D721Med (cell line): ENCODE measurements around the gene INSRR.

ENCODE experiments used
- DNase-seq: peaks from one replicate; pipeline ENCODE4 v3.0.0; 2011; ENCODE audit warnings: low spot score; ENCODE audit not compliant: insufficient read length
- FAIRE-seq: peaks from 2 replicates; lab custom pipeline; 2011; peaks lifted over from hg19 to GRCh38; lab: Jason Lieb, UNC
- CTCF ChIP-seq: IDR thresholded peaks from 2 replicates; pipeline ENCODE4 v1.5.1; 2012; ENCODE audit warnings: mild to moderate bottlenecking, control low read depth; ENCODE audit not compliant: insufficient read depth; ENCODE audit errors: missing control alignments

INSRR gene

GRCh38 chr1:156811168-156811567 lies 47.7 kb downstream of the INSRR start:
- TF ChIP-seq CTCF = no peak
- FAIRE-seq = no peak

GRCh38 chr1:156809711-156810366 lies 49.1 kb downstream of the INSRR start:
- FAIRE-seq (no peak), DNase-seq (no peak)
- no peak for TF ChIP-seq CTCF

More at GRCh38 chr1:156811168-156811567, 47.7 kb downstream of the INSRR start:
- DNase-seq = no peak

- DNase-seq (no peak), FAIRE-seq (no peak)
- TF ChIP-seq CTCF = no peak
Observed at GRCh38 chr1:156809281-156809680, 49.6 kb downstream of the INSRR start.

- FAIRE-seq (no peak), DNase-seq (no peak)
- TF ChIP-seq CTCF = no peak
Observed at GRCh38 chr1:156808186-156809030, 50.5 kb downstream of the INSRR start.

- TF ChIP-seq CTCF = no peak
- FAIRE-seq (no peak), DNase-seq (no peak)
Observed at GRCh38 chr1:156807627-156808026, 51.3 kb downstream of the INSRR start.

- DNase-seq = no peak
Observed at GRCh38 chr1:156806512-156807440, 52.1 kb downstream of the INSRR start.

More at GRCh38 chr1:156806512-156807440, 52.1 kb downstream of the INSRR start:
- TF ChIP-seq CTCF = no peak
- FAIRE-seq = no peak
